Right renal pelvis (tissue), 4 donors: ENCODE measurements around the gene CASQ1. TPM values are rescaled to one million over a fixed set of nuclear protein-coding genes. Genes with fewer than 3 reads are reported as not detected.
A peak's percentile ranks its signal among the peaks of the same experiment; 100 is the strongest.

ENCODE experiments used
- DNase-seq, 4 donors: peaks; one replicate each; pipeline ENCODE4 v3.0.0-alpha.2; 2013; ENCODE audit warnings: low read depth in 4 of 4, low spot score in 3 of 4, missing footprints in 1 of 4
- polyA plus RNA-seq, 4 donors: library from polyadenylated mRNA; unstranded; fragments of 120-200 nt; gene quantifications; one replicate each; pipeline ENCODE4 v1.2.1, GENCODE V29; 2013; ENCODE audit not compliant: insufficient read length in 4 of 4

CASQ1 gene
- polyA plus RNA-seq, 4 donors: 0.21 to 0.53 (median 0.47) TPM; not detected in 1

DNA sequence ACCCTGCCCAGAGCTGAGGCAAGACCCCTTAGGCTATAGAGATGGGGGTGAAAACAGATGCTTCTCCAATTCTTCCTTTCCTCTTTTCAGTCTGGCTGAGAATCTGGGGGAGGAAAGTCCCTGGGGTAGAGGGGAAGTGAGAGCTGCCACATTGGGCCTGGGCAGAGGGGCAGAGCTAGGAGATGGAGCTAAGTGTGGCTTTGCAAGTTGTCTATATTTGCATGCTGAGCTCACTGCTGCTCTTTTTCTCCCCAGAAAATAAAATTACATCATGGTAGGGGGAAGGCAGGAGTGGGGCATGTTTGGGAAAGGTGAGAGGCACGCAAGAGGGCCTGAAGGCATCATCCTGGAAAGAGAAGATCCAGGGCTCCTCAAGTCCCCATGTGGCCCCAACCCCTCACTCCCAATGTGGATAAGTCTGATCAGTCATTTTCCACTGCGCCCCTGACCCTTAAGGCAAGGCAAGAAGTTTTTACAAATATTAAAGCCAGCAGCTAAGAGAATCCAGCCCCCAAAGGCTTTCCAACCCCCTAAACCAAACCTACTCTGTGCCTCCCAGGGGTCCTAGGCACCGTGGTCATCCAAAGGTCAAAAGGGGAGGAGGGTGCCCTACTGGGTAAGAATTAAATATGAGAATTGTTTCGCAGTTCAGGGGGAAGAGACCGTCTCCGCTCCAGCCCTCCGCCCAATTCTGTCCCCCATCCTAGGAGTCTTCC, 14.3 kb downstream of the CASQ1 start:
- DNase-seq: no peak

DNA sequence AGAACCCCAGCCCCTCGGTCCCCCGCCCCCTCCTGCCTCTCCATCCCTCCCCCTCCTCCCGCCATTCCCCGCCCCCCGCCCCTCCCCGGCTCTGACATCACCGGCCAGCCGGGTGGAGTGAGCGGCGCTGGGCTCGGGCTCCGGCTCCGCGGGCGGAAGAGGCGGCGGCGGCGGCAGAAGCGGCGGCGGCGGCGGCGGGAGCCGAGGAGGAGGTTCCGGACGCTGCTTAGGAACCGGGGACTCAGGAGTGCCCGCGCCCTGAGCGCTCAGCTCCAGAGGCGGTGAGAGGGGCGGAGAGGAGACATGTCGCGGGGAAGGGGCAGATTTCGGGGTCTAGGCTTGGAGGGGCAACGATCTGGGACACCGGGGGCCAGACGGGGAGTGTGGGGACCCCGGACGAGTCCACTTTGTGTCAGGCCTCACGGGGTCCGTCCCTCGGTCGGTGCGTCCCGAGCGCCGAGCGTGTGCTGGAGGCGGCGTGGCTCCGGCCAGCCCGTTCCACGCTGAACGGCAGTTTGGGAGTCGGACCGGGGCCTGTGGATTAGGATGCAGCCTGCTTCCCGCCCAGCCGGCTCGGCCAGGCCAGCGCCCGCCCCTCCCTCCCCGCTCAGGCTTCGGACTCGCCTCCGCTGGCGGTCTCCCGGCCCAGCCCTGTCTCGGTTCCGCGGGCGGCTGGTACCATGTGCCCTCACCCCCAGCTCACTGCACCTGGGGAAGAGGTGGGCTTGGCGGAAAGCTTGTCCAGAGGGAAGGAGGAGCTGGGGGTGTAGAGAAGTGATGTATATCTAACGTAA, 15.1 kb downstream of the CASQ1 start, which contains the start of gene PEA15:
PEA15 (plus strand) TSS at position 143 of the 794 bp plus-strand sequence. CDS start 6,161 bp downstream, outside the sequence.
- peak in 3 of 4 donors; percentile 43 to 55 (median 44) for DNase-seq

DNA sequence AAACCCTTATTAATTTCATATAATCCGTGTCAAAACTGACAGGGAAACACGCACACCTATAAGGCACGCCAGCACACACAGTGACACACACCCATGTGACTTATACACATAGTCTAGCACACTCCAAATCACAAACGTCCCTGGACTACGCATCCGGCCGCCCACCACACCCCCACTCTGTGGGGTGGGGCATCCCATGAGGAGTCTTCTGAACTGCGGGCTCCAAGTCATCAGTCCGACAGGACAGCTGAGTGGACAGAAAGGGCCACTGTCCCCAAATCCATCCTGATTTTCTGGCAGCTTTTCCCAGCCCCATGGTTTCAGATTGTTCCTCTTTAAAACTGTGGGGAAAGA, 15.6 kb downstream of the CASQ1 start:
- peak in 1 of 4 donors; percentile 7 for DNase-seq

DNA sequence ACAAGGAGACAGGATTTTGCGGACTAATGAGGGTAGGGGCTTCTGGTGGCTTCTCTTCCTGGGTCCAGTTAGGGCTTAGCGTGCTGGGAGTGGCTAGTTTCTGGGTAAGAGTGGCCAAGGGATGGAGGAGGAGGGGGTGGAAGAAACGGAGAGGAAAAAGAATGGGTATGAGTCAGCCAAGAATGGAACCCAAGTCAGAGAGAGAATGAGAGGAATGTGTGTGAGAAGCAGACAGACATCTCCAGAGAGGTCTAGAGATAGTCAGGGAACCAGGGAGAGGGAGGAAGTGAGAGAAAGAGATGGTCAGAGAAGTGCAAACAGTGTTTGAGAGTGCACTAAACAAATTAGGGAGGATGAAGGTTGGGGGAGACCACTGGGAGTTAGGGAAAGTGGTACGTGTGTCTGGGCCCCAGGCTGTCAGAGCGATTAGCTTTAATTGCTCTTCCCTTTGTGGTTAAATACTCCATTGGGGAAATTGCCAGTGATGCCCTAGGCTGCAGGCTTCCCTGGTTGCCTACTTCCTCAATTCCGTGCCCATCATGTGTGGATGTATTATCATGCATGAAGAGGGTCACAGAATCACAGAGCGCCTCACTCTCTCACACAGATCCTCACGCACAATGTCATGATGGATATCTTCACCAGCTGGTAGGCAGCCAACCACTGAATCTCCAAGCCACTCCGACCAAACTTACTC, 16.2 kb downstream of the CASQ1 start:
- no peak for DNase-seq

DNA sequence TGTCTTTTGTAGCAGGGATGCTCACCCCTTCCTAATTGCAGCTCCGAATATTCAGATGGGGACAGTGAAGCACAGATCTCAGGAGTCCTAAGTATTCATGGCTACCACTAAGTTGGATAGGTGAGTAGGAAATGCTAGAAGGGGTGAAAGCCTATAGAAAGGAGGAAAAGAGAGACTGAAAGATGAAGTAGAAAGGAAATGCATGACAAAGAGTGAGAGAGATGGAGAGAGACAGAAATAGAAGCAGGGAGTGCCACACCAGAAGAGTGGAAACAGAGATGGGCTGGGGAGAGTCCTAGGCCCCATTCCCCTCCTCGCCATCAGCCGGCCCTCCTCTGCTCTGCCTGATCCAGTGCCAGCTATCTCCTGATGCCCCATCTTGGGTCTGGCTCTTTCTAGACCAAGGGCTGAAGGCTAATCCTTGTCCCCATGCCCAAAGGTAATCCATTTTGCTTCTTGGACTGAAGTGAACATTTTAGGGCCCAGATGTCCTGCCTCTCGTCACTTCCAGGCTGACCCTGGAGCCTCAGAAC, 16.8 kb downstream of the CASQ1 start:
- DNase-seq: no peak

DNA sequence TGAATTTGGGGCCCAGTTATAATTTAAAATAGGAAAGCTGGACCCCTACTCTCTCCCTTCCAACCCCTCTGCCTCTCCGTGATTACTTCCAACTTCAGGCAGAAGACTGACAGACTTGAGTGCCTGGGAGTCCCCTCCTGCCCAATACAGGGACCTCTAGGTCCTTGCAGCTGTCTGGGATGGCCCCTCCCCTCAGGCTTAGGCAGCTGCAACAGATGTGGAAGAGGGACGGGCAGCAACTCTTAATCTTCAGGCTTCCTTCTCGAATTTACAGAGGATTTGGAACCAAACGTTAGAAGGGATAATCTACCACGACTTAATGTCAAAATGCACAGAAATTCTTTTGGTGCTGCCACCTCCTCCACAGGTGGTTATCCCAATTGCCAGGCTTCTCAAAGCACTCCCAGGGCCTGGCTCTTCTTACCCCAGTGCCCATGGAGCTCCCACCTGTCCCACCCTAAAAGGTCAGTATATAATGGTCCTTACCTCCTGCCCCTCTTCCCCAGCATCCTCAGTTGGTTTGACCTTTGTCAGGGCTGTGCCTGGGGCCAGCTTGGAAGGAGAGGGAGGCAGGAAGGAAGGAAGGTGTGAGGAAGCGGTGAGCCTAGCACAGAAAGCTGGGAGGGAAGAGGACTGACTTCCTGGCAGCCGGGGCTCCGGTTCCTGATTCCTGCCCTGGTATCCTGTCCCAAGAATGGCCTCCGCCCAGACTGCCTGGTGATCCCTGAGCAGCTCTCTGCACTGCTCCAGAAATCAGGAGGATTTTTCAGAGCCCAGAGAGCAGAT, 17.6 kb downstream of the CASQ1 start:
- DNase-seq: no peak

DNA sequence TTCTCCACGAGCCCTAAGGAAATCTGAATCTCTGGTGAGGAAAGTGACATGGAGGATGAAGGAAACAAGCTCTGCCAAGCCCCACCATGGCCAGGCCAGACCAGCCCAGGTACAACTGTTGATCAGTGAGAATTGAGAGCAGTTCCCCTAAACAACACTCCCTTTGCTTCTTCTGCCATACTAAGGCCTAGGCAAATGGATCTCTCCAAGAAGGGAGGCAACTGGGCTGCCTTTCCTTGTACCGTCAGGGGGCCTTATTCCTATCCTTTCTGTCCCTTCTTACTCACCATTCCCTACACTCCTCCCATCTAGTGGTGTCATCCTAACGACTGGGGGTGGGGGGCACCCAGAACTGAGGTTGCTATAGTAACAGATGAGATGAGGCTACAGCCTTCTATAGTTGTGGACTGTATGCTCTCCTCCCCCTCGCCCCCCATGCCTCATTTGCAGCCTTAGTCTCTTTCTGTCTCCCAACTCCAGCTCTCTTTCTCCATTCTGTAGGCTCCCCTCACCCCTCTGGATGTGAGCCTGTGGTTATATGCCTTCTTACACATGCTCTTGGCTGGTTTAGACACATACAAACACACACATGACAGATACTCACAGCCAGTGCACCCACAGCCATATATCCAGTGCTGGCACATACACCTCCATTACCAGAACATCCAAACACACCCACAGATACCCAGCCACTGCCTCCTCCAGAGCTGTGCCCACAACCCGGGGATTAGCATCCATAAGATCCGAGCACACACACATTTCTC, 18.4 kb downstream of the CASQ1 start:
- no peak for DNase-seq

DNA sequence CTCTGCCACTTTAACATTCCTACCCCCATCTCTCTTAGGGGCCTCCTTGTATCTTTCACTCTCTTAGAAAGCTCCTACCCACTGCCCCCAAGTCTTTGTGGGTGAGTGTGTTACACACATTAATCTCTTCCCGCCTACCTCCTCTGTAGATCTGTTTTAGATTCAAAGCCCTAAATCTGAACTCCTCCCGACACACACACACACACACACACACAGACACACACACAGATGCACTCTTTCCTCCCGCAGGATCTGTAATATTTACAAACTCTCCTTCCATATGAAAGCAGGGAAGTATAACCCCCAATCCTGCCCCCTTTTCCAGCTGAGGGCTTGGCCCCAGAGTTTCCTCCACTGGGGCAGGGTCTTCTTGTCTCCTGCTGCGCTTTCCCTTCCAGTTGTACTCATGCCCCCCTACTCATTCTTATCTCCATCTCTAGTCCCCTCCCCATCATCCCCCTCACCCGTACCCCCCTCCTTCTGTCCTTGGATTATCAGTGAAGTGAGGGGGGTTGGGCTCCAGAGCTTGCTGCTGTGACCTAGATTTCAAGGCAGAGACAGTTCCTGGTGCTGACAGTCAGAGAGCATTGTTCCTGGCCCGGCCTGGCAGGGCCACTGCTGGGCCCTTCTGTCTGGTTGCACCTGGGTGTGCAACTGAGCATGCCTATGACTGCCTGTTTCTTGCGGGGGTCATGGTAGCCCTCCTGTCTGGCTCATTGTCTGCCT, 19.1 kb downstream of the CASQ1 start:
- no peak for DNase-seq

DNA sequence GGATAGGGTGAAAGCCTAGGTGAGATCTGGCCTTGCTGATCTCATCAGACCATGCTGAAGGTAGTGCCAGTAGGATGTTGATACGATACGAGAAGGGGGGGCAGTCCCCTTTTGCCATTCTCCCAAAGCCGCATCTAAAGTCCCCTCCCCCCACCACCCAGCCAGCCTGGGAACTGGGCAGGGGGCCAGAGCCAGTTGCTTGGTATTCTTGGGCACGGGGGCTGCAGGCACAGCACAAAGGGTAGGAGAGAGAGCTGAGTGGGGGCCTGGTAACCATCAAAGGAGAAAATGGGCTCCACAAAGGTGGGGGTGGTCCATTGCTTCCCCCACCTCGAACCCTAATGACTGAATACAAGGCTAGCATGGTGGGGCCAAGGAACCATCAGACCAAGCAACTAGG, 20.2 kb downstream of the CASQ1 start:
- no peak for DNase-seq

DNA sequence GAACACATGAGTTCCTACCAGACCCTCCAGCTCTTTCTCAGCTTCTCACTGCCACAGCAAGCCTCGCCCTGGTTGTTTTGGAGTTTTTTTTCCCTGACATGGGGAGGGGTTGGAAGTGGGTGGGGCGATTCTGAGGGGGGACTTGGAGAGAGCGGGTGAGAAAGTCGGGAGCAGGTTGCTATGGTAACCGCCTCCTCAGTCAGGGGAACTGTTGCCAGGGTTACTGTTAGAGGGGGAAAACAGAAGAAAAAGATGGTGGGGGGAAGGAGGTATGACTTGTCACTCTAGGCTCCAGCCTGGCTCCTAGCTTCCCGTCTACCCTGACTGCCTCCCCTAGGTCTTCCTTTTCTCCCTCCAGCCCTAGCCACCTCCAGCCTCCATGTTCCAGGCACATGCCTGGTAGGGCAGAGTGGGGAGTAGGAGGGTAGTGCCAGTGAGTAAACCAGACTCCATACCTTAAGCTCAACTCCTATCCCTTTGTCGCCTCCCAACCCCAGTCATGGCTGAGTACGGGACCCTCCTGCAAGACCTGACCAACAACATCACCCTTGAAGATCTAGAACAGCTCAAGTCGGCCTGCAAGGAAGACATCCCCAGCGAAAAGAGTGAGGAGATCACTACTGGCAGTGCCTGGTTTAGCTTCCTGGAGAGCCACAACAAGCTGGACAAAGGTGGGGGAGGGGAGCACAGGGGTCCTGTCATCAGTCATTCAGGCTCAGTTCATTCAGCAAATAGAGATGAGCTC, 20.8 kb downstream of the CASQ1 start:
- DNase-seq: no peak

DNA sequence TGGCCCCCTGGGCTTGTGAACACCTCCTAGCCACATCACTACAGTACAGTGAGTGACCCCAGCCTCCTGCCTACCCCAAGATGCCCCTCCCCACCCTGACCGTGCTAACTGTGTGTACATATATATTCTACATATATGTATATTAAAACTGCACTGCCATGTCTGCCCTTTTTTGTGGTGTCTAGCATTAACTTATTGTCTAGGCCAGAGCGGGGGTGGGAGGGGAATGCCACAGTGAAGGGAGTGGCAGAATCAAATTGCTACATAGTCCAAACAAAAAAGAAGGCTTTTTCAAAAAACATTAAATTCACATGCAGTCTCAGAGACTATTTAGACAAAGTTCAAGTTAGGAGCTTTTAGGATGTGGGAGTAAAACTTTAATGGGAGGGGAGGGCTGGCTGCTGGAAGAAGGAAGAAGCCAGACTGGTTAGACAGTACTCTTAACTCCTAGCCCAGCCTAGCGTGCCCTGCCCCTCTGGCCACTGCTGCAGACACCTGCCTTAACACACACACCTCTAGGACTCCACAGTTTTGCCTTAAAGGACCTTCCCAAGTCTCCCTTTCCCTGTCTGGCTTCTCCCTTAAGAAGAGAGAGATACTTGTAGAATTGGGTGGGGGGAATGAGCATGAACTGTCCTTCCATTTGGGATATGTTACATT, 24.2 kb downstream of the CASQ1 start:
- DNase-seq: no peak

DNA sequence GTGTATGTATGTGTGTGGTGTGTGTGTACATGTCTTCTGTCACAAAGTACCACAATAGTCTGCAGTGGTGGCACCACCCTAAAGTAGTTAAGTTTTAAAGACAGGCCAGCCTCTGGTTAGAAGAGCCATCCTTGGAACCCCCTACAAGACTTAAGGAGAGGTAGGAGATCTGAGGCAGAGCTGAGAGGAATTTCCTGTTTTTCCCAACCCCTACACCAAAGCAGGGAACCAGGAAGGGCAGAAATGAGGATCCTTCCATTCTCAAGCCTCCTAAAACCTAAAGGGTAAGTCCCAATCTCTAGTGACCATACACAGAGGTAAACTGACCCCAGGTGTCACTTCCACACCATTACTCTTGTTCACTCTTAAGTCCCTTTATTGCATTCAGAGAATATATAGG, 25.9 kb downstream of the CASQ1 start:
- DNase-seq: no peak

DNA sequence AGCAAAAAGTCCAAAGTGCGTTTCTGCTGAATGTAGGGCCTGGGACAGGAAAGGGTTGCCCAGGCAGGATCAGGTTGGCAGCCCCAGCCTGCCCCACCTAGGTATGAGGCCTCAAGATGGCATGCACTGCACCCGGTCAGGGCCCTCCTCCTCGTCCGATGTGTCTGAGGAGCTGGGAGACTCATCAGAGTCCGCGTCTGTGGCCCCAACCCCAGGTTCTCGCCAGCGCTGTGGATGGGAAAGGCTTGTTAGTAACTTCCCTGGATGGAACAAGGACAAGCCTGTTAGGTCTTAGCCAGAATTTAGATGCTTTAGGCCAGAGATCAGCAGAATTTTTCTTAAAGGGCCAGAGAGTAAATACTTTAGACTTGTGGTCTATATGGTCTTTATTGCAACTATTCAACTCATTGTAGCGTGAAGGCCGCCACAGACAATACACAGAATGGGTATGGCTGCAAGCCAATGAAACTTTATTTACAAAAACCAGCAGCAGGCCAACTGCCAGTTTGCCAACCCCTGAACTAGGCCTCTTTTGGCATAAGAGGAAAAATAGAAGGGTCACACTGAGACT, 27.2 kb downstream of the CASQ1 start:
- no peak for DNase-seq

DNA sequence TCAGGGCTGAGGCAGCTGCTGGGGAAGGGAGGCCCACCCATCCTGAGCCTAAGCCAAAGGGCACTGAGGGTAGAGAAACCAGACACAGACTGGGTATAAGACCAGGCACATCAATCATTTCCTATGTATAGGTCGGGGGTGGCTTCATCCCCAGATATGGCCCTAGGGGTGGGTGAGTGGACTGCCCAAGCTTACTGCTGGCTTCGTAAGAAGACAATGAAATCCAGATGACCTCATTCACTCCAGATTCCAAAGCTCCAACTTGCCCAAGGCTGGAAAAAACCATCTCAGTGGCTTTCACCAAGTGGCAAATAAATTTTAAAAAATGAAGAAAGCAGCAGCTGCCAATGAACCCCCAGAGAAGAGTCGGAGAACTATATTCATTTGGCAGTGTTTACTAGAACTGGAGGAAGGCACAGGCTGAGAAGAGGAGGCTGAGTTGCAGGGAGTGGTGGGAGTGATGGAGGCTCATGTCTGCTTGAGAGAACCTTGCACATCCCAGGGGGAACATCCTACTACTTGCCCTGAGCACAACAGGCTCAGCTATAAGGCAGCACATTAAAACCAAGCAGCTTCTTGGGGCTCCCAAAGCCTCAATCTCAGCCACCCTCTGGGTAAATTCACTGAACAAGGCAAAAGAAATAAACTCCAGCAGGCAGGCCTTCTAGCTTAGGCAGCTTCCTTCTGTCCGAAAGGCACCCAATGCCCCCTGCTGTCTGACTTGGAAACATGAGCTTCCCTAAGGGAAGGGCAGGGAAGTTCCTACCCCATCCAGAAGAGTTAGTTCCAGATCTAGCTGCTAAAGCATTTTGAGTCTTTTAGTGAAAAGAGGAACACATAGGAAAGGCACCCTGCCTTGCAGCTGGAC, 28.9 kb downstream of the CASQ1 start:
- peak; percentile 27 to 38 (median 32) for DNase-seq

DNA sequence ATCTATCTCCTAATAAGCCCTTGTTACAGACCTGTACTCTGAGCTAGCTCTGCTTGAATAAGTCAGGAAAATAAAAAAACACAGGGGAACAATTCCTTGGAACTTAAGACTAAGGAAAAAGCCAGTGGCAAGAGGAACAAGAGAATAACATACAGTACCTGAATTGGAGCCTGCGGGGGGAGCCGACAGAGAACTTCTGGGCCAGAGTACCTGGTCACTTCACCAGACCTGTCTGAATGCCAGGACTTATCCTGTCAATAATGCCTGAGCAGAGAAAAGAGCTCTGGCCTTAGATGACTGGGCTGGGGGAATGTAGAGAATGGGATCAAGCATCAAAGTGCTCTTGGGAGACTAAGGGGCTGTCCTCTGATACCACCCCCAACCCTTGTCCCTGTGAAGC, 29.9 kb downstream of the CASQ1 start:
- no peak for DNase-seq

DNA sequence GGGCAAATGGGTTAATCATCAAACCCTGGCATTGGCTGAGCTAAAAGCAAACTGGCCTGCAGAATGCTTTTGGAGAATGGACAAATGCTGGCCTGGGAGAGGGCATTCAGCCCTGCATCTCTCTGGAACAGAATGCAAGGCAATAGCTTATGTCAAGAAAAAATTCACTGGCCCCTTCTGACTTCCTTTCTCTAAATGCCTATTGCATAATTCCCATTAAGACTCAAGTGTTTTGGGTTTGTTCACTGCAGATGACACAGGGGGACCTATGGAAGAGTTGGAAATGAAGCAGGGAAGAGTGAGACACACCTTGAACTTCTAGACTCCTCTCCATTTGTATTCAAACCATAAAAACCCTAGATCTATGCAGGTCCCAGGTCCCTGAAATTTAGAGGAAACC, 30.7 kb downstream of the CASQ1 start:
- DNase-seq: no peak
